GM10266 (cell line): Measurements from ENCODE around the gene KLHDC8A.
"Not testable (repeated sequence)": the region's sequence is repeated elsewhere in the genome, so short reads cannot be mapped to it uniquely, and the experiment has no call there.

ENCODE experiments used
- DNase-seq: peaks from one replicate; pipeline ENCODE4 v3.0.0; 2012; ENCODE audit errors: extremely low spot score
- TF ChIP-seq, protein P1 (sequence below): IDR thresholded peaks from 2 replicates; pipeline ENCODE4 v1.5.1; 2012; ENCODE audit warnings: mild to moderate bottlenecking, low read depth; ENCODE audit not compliant: control insufficient read depth, insufficient read depth; ENCODE audit errors: missing control alignments

KLHDC8A gene, protein sequence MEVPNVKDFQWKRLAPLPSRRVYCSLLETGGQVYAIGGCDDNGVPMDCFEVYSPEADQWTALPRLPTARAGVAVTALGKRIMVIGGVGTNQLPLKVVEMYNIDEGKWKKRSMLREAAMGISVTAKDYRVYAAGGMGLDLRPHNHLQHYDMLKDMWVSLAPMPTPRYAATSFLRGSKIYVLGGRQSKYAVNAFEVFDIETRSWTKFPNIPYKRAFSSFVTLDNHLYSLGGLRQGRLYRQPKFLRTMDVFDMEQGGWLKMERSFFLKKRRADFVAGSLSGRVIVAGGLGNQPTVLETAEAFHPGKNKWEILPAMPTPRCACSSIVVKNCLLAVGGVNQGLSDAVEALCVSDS

DNA sequence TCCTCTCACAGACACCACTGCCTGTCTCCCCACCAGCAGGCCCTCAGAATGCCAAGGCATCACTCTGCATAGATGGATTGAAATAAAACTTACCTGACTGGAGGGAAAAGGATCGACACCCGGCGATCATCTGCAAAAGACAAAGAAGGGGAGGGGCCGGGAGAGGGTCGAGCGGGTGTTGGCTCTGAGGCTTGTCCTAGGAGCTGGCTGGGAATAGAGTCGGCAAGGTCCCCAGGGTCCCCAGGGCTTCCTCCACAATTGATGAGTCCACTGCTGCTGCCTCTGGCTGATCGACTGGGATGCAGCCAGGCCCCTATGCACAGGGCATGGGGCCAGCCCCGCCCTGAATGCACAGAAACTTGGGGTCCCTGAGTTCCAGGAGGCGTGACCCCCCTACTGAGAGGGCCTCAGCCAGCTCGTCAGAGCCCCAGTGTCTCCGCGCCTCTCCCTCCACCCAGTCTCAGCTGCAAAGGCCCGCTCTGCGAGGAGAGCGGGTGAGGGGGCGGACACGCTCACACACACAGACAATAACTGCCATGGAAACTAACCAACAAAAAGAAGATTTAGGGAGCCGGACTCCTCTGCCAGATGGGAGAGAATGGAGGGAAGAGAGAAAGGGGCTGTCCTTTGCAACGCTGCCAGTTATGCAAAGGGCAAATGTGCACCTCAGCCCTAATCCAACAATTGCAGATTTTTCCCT lies at the start of gene KLHDC8A:
Gene KLHDC8A, minus strand, starts transcription at position 483 of the 700 bp plus-strand sequence. CDS start 13,318 bp downstream, outside the sequence.
- TF ChIP-seq, protein P1, sequence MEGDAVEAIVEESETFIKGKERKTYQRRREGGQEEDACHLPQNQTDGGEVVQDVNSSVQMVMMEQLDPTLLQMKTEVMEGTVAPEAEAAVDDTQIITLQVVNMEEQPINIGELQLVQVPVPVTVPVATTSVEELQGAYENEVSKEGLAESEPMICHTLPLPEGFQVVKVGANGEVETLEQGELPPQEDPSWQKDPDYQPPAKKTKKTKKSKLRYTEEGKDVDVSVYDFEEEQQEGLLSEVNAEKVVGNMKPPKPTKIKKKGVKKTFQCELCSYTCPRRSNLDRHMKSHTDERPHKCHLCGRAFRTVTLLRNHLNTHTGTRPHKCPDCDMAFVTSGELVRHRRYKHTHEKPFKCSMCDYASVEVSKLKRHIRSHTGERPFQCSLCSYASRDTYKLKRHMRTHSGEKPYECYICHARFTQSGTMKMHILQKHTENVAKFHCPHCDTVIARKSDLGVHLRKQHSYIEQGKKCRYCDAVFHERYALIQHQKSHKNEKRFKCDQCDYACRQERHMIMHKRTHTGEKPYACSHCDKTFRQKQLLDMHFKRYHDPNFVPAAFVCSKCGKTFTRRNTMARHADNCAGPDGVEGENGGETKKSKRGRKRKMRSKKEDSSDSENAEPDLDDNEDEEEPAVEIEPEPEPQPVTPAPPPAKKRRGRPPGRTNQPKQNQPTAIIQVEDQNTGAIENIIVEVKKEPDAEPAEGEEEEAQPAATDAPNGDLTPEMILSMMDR = no peak
- DNase-seq = no peak

DNA sequence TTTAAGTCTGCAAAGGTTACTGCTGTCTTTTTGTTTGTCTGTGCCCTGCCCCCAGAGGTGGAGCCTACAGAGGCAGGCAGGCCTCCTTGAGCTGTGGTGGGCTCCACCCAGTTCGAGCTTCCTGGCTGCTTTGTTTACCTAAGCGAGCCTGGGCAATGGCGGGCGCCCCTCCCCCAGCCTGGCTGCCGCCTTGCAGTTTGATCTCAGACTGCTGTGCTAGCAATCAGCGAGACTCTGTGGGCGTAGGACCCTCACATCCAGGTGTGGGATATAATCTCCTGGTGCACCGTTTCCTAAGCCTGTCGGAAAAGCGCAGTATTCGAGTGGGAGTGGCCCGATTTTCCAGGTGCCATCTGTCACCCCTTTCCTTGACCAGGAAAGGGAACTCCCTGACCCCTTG lies 49.5 kb upstream of the KLHDC8A start:
- not testable (repeated sequence) for DNase-seq

DNA sequence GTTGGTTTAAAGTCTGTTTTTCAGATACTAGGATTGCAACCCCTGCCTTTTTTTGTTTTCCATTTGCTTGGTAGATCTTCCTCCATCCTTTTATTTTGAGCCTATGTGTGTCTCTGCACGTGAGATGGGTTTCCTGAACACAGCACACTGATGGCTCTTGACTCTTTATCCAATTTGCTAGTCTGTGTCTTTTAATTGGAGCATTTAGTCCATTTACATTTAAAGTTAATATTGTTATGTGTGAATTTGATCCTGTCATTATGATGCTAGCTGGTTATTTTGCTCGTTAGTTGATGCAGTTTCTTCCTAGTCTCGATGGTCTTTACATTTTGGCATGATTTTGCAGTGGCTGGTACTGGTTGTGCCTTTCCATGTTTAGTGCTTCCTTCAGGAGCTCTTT lies 47.8 kb upstream of the KLHDC8A start:
- not testable (repeated sequence) for DNase-seq

DNA sequence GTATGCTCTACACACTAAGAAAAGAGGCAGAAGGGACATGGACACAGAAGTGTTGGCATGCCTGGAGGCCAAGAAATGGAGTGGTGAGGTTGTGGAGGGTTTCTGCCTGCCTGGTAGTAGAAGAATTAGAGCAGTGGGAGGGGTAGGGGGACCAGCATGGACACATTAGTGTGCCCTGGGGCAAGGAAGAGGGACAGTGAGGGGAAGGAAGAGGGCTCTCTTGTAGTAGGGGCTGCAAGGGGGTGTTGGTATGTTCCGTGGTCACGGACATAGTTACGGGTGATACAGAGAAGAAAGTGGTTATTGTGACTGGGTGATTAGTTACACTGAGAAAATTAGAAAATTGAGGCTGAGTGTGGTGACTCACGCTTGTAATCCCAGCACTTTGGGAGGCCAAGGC lies 41.9 kb upstream of the KLHDC8A start:
- DNase-seq = no peak
- TF ChIP-seq, protein P1 = no peak

DNA sequence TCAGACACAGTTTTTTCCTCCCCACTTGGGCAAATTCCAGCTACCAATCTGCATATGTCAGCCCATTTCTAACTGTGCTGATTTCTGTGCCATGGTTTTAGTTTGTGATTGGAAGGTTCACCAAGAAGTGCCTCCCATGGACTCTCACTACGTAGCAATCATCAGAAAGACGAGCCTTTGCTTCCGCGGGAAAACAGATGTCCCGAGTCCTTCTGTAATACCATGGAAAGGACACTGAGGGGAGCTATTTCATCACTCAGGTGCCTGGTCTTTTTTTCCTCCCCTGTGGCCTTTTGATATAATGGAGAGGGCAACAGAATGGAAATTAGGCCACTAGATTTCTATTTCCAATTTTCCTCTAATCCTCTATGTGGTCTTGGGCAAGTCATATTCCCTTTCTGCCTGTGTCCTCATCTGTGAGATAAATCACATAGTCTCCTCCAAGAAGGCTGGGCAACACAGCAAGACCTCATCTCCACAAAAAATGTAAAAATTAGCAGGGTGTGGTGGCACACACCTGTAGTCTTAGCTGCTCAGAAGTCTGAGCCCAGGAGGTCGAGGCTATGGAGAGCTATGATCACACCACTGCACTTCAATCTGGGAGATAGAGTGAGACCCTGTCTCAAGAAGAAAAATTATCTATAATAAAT lies 40.4 kb upstream of the KLHDC8A start:
- TF ChIP-seq, protein P1 = peak; percentile 56
- peak; percentile 44 for DNase-seq

DNA sequence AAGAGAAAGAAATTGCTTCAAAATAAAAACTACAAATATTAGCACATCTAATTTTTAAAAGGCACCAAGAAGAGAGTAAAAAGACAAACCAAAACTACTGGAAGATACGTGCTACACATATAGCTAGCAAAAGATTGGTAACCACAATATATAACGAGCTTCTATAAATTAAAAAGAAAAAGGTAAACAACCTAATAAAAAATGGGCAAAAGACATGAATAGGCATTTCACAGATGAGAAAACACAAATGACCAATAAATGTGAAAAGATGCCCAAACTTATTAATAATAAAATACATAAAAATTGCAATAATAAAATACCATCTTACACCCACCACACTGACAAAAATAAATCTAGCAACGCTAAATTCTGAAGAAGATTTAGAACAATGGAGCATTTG lies 38.9 kb upstream of the KLHDC8A start:
- no peak for DNase-seq
- TF ChIP-seq, protein P1 = no peak

DNA sequence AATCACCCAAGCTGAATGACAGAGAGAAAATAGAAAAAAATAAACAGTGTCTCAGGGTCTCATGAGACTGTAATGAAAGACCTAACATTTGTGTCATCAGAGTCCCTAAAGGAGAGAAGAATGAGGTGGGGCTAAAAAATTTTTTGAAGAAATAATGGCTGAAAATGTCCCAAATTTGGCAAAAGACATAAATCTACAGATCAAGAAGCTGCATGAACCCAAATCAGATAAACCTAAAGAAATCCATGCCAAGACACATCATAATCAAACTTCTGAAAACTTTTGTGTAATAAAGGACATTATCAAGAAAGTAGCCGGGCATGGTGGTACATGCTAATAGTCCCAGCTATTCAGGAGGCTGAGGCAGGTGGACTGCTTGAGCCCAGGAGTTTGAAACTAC lies 35.9 kb upstream of the KLHDC8A start:
- TF ChIP-seq, protein P1 = no peak
- DNase-seq = no peak

DNA sequence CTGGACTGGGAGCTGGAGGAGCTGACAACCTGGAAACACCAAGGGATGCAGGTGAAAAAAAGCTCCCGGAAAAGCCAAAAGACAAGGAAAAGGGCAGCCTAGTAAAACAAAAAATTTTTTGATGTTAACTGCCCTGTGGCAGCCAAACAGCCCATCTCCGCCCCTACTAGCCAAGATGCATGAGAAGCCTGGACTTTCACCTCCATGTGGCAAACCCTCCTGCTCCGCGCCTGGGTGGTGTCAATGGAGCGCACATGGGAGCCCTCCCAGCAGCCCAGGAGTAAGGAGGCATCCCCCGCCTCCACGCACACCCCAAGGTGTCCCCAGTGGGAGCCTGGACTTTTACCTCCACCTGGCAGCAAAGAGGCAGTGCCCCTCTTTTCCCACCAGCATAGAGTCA lies 34.7 kb upstream of the KLHDC8A start:
- no peak for DNase-seq
- TF ChIP-seq, protein P1 = no peak
